Trophoblast cell (in vitro differentiated cells and primary cell): ENCODE results near the gene LMAN2.
A peak's percentile ranks its signal among the peaks of the same experiment; 100 is the strongest.

Source experiments
- DNase-seq, 2 donors: peaks; one replicate each; pipeline ENCODE4 v3.0.0-alpha.2; 2016
- H2AFZ ChIP-seq: 2 replicates; pipeline ENCODE4 v1.6.1; 2013; ENCODE audit warnings: low read length, moderate library complexity, mild to moderate bottlenecking; ENCODE audit not compliant: insufficient read depth, poor library complexity
- H2AK5ac ChIP-seq: 2 replicates; pipeline ENCODE4 v1.6.1; 2013; ENCODE audit warnings: mild to moderate bottlenecking, low read length
- H2BK120ac ChIP-seq: 2 replicates; pipeline ENCODE4 v1.6.1; 2013; ENCODE audit warnings: low read length, mild to moderate bottlenecking, moderate library complexity; ENCODE audit not compliant: insufficient read depth, poor library complexity
- H2BK12ac ChIP-seq: 2 replicates; pipeline ENCODE4 v1.6.1; 2013; ENCODE audit warnings: mild to moderate bottlenecking, low read length, moderate library complexity
- H2BK5ac ChIP-seq: 2 replicates; pipeline ENCODE4 v1.6.1; 2013; ENCODE audit warnings: low read length, low read depth, moderate library complexity, mild to moderate bottlenecking; ENCODE audit not compliant: poor library complexity
- H3K14ac ChIP-seq: 2 replicates; pipeline ENCODE4 v1.6.1; 2013; ENCODE audit warnings: mild to moderate bottlenecking, low read length
- H3K18ac ChIP-seq: 2 replicates; pipeline ENCODE4 v1.6.1; 2013; ENCODE audit warnings: mild to moderate bottlenecking, low read length
- H3K23ac ChIP-seq: 2 replicates; pipeline ENCODE4 v1.6.1; 2013; ENCODE audit warnings: low read length
- H3K27ac ChIP-seq: 2 replicates; pipeline ENCODE4 v1.5.1; 2013; ENCODE audit warnings: low read depth, mild to moderate bottlenecking, inconsistent platforms, low read length, moderate library complexity
- H3K27me3 ChIP-seq: 2 replicates; pipeline ENCODE4 v1.6.1; 2013; ENCODE audit warnings: inconsistent platforms, mild to moderate bottlenecking, low read length, moderate library complexity; ENCODE audit not compliant: insufficient read depth
- H3K36me3 ChIP-seq, 2 experiments: 1 replicate in 1 of 2; 2 replicates in 1 of 2; pipeline ENCODE4 v1.6.1; 2013; ENCODE audit warnings: low read length in 2 of 2, mild to moderate bottlenecking in 2 of 2, moderate library complexity in 1 of 2; ENCODE audit not compliant: insufficient read depth in 2 of 2, control insufficient read depth in 1 of 2
- H3K4ac ChIP-seq: 2 replicates; pipeline ENCODE4 v1.6.1; 2013; ENCODE audit warnings: low read depth, mild to moderate bottlenecking, low read length, moderate library complexity
- H3K4me1 ChIP-seq, 2 experiments: 1 replicate in 1 of 2; 2 replicates in 1 of 2; pipeline ENCODE4 v1.6.1; 2013; ENCODE audit warnings: low read length in 2 of 2, mild to moderate bottlenecking in 2 of 2, moderate library complexity in 1 of 2; ENCODE audit not compliant: insufficient read depth in 2 of 2, control insufficient read depth in 1 of 2
- H3K4me2 ChIP-seq: 2 replicates; pipeline ENCODE4 v1.6.1; 2013; ENCODE audit warnings: inconsistent platforms, mild to moderate bottlenecking, low read length, moderate library complexity
- H3K4me3 ChIP-seq: 2 replicates; pipeline ENCODE4 v1.5.1; 2013; ENCODE audit warnings: mild to moderate bottlenecking, low read depth, low read length, inconsistent platforms
- H3K79me1 ChIP-seq: one replicate; pipeline ENCODE4 v1.6.1; 2013; ENCODE audit warnings: low read length
- H3K79me2 ChIP-seq: 2 replicates; pipeline ENCODE4 v1.6.1; 2013; ENCODE audit warnings: low read length, mild to moderate bottlenecking; ENCODE audit not compliant: control insufficient read depth, insufficient read depth, poor library complexity
- H3K9ac ChIP-seq: 2 replicates; pipeline ENCODE4 v1.6.1; 2013; ENCODE audit warnings: mild to moderate bottlenecking, low read length
- H3K9me3 ChIP-seq: 2 replicates; pipeline ENCODE4 v1.6.1; 2013; ENCODE audit warnings: low read depth, mild to moderate bottlenecking, control low read depth, inconsistent platforms, low read length; ENCODE audit not compliant: insufficient read depth
- H4K12ac ChIP-seq: 2 replicates; pipeline ENCODE4 v1.6.1; 2013; ENCODE audit warnings: low read depth, mild to moderate bottlenecking, low read length, moderate library complexity
- H4K8ac ChIP-seq: 2 replicates; pipeline ENCODE4 v1.6.1; 2013; ENCODE audit warnings: low read depth, mild to moderate bottlenecking, low read length, moderate library complexity
- H4K91ac ChIP-seq: one replicate; pipeline ENCODE4 v1.6.1; 2013; ENCODE audit warnings: low read depth, mild to moderate bottlenecking, low read length, moderate library complexity
- WGBS: extraction: QIAGEN DNeasy Blood & Tissue Kit; methylation state at CpG from one replicate; pipeline ENCODE4 v1.1.7; 2013; ENCODE audit warnings: missing lambda C conversion rate; ENCODE audit not compliant: insufficient read length, insufficient coverage; ENCODE audit errors: extremely low coverage; 5-methylcytosine and 5-hydroxymethylcytosine counted together

Gene LMAN2

GRCh38 chr5:177334781-177335700 lies 16.4 kb downstream of the LMAN2 start:
- Histone ChIP-seq H3K79me1 (no peaks in the 10 kb centered on the region), H2AFZ (no peak overlapping the region), H3K18ac (no peak overlapping the region), H3K23ac (no peak overlapping the region), H2BK12ac (no peak overlapping the region), H3K9ac (no peak overlapping the region), H3K4me1 (peaks cover 0 to 3% of the 10 kb centered on the region in 2 experiments), H3K4me3 (no peak overlapping the region), H2BK5ac (no peak overlapping the region), H4K12ac (no peak overlapping the region), H3K27me3 (no peaks in the 10 kb centered on the region), H3K9me3 (no peaks in the 10 kb centered on the region), H4K8ac (no peak overlapping the region), H2AK5ac (no peak overlapping the region), H4K91ac (no peak overlapping the region), H3K4me2 (no peak overlapping the region), H3K4ac (no peak overlapping the region), H3K27ac (no peak overlapping the region), H2BK120ac (no peak overlapping the region), H3K79me2 (no peaks in the 10 kb centered on the region), H3K36me3 (peaks cover 88 to 94% of the 10 kb centered on the region in 2 experiments), H3K14ac (no peak overlapping the region)
- WGBS = no CpG with 5 or more reads among the region's 21 CpGs
- DNase-seq = no peak

DNA sequence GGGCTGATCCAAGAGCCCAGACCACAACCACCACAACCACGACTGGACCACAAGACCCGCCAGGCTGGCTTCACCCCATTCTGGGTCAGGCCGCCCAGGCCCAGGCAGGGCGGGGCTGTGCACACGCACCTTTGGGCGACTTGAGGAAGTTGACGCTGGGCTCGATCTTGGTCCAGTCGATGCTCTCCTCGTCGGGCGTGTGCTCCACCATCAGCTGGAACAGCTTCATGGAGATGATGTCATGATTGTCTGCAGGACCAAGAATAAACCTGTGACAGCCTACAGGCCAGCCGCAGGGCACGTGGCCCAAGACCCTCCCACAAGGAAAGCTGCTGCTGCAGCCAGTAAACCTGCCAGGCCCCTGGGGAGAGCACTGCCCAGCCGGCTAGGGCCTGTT lies 17.3 kb downstream of the LMAN2 start:
- Histone ChIP-seq H4K91ac (no peak overlapping the region), H3K9me3 (no peaks in the 10 kb centered on the region), H3K4me3 (no peak overlapping the region), H3K27me3 (no peaks in the 10 kb centered on the region), H2BK5ac (no peak overlapping the region), H3K27ac (no peak overlapping the region), H2BK120ac (no peak overlapping the region), H4K12ac (no peak overlapping the region), H3K4ac (no peak overlapping the region), H3K23ac (no peak overlapping the region), H3K79me2 (no peaks in the 10 kb centered on the region), H3K79me1 (no peaks in the 10 kb centered on the region), H3K18ac (no peak overlapping the region), H3K4me1 (peaks cover 0 to 1% of the 10 kb centered on the region in 2 experiments), H2BK12ac (no peak overlapping the region), H2AFZ (no peak overlapping the region), H3K14ac (no peak overlapping the region), H2AK5ac (no peak overlapping the region), H3K4me2 (no peak overlapping the region), H4K8ac (no peak overlapping the region), H3K9ac (no peak overlapping the region), H3K36me3 (peaks cover 89 to 94% of the 10 kb centered on the region in 2 experiments)
- DNase-seq = no peak
- no CpG with 5 or more reads among the region's 15 CpGs for WGBS

DNA sequence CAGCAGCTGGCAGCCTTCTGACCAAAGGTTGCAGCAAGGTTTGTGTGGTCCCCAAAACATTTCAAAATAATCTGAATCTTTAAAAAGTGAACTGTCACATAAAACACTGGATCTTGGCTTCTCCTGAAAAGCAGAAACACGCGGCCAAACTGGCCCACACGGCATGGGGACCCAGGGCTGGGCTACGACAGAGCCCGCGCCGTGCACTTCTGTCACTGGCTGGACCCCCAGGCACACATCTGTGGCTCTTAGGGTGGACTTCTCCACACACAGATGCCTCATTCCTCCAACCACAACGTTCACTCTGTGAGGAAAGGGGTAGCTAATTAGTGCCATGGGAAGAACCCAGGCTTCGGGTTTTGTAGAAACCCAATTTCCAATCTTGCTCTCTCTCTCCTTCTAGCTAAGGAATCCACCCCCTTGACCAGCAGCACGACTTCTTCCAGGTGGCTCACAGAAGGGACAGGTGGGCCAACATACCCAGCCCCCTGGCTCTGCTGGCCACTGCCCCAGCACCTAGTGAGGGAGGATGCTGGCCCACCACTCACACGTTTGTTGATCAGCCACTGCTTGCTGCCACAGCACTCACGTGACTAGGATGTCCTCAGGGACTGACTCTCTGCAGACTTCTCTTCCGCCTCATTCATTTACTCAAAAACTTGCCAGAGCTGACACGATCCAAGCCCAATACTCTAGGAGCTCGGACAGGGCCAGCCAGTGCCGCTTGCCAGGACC lies 17.9 kb downstream of the LMAN2 start:
- Histone ChIP-seq H4K12ac (no peak overlapping the region), H2AK5ac (no peak overlapping the region), H3K23ac (no peak overlapping the region), H3K14ac (no peak overlapping the region), H3K79me1 (no peaks in the 10 kb centered on the region), H3K27me3 (no peaks in the 10 kb centered on the region), H3K9ac (no peak overlapping the region), H3K9me3 (no peaks in the 10 kb centered on the region), H2AFZ (no peak overlapping the region), H3K4me3 (no peak overlapping the region), H2BK120ac (no peak overlapping the region), H3K18ac (no peak overlapping the region), H2BK5ac (no peak overlapping the region), H3K4me1 (no peaks in the 10 kb centered on the region), H3K36me3 (peaks cover 84 to 89% of the 10 kb centered on the region in 2 experiments), H3K79me2 (no peaks in the 10 kb centered on the region), H4K91ac (no peak overlapping the region), H3K27ac (no peak overlapping the region), H3K4me2 (no peak overlapping the region), H4K8ac (no peak overlapping the region), H3K4ac (no peak overlapping the region), H2BK12ac (no peak overlapping the region)
- no peak for DNase-seq
- no CpG with 5 or more reads among the region's 16 CpGs for WGBS

GRCh38 chr5:177332896-177333260 lies 18.6 kb downstream of the LMAN2 start:
- no peak overlapping the region for H2BK5ac ChIP-seq
- peaks cover 2% of the 10 kb centered on the region for H3K79me1 ChIP-seq
- peaks cover 77 to 84% of the 10 kb centered on the region in 2 experiments for H3K36me3 ChIP-seq
- H3K23ac ChIP-seq = no peak overlapping the region
- DNase-seq = no peak
- peak overlapping the region; percentile 42 for H3K4ac ChIP-seq
- peaks cover 0 to 1% of the 10 kb centered on the region in 2 experiments for H3K4me1 ChIP-seq
- no peak overlapping the region for H4K8ac ChIP-seq
- H3K14ac ChIP-seq = no peak overlapping the region
- H3K79me2 ChIP-seq = no peaks in the 10 kb centered on the region
- no peak overlapping the region for H2BK120ac ChIP-seq
- H3K4me2 ChIP-seq = no peak overlapping the region
- H2BK12ac ChIP-seq = no peak overlapping the region
- H2AK5ac ChIP-seq = no peak overlapping the region
- no peak overlapping the region for H2AFZ ChIP-seq
- H3K9ac ChIP-seq = no peak overlapping the region
- no peaks in the 10 kb centered on the region for H3K9me3 ChIP-seq
- H4K91ac ChIP-seq = no peak overlapping the region
- H3K18ac ChIP-seq = no peak overlapping the region
- H3K4me3 ChIP-seq = peak overlapping the region; percentile 25
- peak overlapping the region; percentile 37 for H4K12ac ChIP-seq
- H3K27ac ChIP-seq = no peak overlapping the region
- WGBS = no CpG with 5 or more reads among the region's 13 CpGs
- no peaks in the 10 kb centered on the region for H3K27me3 ChIP-seq
